Measurements from ENCODE around the gene ABCB8.

Gene ABCB8

DNA sequence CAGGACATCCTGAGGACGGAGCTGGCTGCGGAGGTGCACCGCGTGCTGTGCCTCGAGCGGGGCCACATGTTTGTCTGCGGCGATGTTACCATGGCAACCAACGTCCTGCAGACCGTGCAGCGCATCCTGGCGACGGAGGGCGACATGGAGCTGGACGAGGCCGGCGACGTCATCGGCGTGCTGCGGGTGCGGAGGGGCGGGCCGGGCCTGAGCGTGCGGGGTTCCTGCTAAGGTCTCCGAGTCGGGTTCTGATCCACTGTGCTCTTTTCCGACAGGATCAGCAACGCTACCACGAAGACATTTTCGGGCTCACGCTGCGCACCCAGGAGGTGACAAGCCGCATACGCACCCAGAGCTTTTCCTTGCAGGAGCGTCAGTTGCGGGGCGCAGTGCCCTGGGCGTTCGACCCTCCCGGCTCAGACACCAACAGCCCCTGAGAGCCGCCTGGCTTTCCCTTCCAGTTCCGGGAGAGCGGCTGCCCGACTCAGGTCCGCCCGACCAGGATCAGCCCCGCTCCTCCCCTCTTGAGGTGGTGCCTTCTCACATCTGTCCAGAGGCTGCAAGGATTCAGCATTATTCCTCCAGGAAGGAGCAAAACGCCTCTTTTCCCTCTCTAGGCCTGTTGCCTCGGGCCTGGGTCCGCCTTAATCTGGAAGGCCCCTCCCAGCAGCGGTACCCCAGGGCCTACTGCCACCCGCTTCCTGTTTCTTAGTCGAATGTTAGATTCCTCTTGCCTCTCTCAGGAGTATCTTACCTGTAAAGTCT is 14.3 kb upstream of the ABCB8 start:
- TF ChIP-seq, protein P1, sequence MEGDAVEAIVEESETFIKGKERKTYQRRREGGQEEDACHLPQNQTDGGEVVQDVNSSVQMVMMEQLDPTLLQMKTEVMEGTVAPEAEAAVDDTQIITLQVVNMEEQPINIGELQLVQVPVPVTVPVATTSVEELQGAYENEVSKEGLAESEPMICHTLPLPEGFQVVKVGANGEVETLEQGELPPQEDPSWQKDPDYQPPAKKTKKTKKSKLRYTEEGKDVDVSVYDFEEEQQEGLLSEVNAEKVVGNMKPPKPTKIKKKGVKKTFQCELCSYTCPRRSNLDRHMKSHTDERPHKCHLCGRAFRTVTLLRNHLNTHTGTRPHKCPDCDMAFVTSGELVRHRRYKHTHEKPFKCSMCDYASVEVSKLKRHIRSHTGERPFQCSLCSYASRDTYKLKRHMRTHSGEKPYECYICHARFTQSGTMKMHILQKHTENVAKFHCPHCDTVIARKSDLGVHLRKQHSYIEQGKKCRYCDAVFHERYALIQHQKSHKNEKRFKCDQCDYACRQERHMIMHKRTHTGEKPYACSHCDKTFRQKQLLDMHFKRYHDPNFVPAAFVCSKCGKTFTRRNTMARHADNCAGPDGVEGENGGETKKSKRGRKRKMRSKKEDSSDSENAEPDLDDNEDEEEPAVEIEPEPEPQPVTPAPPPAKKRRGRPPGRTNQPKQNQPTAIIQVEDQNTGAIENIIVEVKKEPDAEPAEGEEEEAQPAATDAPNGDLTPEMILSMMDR (IDR thresholded peaks at IDR 0.05; ENCODE audit: low read depth, low read length, missing control alignments): peak; percentile 40
- peak; percentile 52 for DNase-seq (ENCODE audit: low read depth)
- H3K4me3 ChIP-seq (ENCODE audit: low read depth, low read length): peak overlapping the region; percentile 54

DNA sequence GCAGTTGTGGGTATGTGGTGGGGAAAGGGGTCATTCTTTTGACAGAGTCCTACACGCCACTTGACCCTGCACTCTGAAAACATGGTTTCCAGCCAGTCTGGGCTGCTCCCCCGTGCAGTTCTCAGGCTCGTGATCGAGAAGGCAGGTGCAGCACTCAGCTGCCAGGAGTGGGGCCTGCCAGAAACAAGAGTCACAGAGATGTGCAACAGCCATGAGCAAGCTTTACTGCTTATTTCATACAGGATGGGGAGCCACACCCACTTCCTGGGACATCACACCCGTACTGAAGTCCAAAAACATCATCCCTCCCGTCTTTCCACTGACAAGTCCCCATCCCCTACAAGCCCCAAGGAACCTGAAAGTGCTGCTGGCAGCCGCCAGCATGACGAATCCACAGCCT is 13.3 kb upstream of the ABCB8 start:
- DNase-seq (ENCODE audit: low read depth): no peak
- H3K4me3 ChIP-seq (ENCODE audit: low read depth, low read length): no peak overlapping the region
- TF ChIP-seq, protein P1 (IDR thresholded peaks at IDR 0.05; ENCODE audit: low read depth, low read length, missing control alignments): no peak

DNA sequence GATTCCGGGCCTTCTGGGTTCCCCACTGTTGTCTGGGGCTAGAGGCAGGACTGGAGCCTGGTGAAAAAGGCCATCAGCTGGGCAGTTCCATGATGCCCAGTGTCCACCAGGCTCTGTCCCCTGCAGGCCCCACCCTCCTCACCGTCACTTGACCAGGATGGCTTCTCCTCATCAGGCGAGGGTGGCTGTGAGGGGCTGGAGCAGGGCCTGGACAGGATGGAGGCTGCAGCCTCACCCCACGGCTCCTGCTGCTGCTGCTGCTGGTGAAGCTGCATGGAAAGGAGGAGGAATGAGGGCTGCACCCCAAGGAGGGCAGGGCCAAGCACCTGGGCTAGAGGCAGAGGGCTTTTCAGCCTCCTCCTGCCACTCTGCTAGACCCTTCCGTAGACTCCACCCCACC is 12.3 kb upstream of the ABCB8 start:
- no peak for DNase-seq (ENCODE audit: low read depth)
- no peak overlapping the region for H3K4me3 ChIP-seq (ENCODE audit: low read depth, low read length)
- TF ChIP-seq, protein P1 (IDR thresholded peaks at IDR 0.05; ENCODE audit: low read depth, low read length, missing control alignments): no peak

DNA sequence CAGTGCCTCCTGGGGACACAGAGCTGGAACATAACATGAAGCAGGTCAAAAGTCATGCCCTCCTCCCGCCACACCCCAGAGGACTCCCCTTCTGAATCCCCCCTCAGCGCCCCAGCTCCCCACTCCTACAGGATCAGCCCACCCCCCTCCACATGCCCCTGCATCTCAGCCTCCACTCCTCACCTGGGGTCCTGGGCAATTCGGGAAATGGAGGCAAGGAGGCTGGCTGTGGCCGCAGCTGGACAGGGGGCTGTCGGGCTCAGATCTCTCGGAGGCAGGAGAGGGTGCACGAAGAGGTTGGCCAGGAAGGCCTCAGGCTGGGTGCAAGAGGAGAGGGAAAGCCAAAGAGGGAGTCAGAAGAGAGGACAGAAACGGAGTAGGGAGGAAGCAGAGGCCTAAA is 11.7 kb upstream of the ABCB8 start:
- no peak for DNase-seq (ENCODE audit: low read depth)
- H3K4me3 ChIP-seq (ENCODE audit: low read depth, low read length): no peak overlapping the region
- TF ChIP-seq, protein P1 (IDR thresholded peaks at IDR 0.05; ENCODE audit: low read depth, low read length, missing control alignments): no peak

DNA sequence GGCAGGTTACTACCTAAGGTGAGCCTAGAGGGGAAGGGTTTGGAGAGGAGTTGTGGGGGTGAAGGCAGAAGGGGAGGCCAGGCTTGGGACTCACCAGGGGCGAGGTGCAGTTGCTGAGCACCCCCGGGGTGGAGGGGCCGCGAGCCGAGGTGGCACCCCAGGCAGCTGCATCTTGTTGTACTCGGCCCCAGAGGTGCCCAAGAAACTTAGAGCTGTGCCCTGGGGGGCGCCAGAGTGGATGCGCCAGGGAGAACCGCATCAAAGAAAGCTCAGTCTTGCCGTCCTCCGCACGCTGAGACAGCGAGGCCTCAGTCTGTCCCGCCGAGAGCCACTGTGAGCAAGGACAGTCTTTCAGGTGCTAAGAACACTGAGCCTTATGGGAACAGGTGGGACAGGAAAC is 11.3 kb upstream of the ABCB8 start:
- TF ChIP-seq, protein P1 (IDR thresholded peaks at IDR 0.05; ENCODE audit: low read depth, low read length, missing control alignments): no peak
- H3K4me3 ChIP-seq (ENCODE audit: low read depth, low read length): no peak overlapping the region
- no peak for DNase-seq (ENCODE audit: low read depth)

DNA sequence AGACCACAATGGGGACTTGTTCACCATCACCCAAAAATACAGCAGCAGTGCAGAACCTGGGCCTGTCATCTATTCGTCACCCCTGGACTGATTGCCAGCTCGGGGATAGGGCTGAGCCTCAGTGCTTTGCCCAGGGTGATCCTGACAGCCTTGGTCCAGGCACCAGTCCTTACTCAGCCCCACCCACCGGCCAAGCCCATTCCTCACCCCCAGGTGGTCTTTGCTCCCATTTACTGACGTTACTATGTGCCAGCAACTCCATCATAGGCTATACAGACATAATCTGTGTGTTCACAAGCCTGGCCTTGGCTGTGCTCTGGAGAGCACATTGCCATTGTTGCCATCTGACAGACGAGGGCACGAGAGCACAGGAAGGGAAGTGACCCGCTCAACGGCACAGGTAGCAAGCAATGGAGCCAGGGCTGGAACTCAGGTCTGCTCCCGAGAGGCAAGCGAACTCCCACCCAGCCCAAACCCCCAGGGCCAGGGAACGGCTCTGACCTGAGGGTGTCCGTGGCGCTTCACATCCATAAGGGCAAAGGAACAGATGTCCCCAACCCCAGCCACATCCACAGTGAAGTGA is 10.8 kb upstream of the ABCB8 start:
- no peak overlapping the region for H3K4me3 ChIP-seq (ENCODE audit: low read depth, low read length)
- TF ChIP-seq, protein P1 (IDR thresholded peaks at IDR 0.05; ENCODE audit: low read depth, low read length, missing control alignments): no peak
- no peak for DNase-seq (ENCODE audit: low read depth)

Measured in GM12864 (cell line).